ENCODE measurements around the gene HSD17B8.

Gene HSD17B8

DNA sequence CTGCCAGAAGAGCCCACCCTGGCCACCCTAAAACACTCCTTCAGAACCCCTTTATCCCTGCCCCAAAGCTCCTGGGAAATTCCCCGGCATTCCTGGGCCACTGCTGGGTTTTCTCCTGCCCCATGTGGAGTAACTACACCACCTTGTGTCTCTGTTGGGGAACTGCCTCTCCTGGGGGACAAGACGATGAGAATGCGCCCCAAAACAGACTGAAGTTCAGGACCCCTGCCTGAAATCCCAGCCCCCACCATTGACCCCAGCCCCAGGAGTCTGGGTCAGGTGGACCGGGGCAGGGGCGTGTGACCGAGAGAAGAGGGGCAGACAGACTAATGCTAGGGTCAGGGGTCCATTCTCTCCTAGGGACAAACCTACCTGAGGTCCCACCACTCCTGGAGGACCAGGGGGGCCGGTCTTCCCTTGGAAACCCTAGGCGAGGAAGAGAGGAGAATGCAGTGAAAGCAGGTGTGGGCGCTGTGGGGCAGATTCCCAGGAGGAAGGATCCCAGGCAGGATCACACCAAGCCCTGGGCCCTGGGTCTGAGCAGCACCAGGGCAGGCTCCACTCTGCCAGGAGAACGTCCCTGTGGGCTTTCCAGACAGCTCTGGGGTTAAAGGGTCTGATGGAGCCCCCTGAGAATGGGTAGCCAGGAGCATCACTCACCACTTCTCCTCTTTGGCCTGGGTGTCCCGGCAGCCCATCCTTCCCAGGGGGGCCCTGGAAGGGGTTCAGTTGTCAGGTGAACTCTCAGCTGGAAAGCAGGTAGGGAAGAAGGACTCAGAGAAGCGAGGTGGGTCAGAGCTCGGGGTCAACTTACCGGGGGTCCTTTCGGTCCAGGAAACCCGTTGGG is 31.5 kb upstream of the HSD17B8 start:
- Histone ChIP-seq H3K27ac (ENCODE audit: low read length) (no peak overlapping the region), H3K27me3 (ENCODE audit: low read depth, low read length) (no peaks in the 10 kb centered on the region), H3K4me1 (ENCODE audit: control insufficient read depth in 1 of 2, insufficient read depth in 2 of 2, low read length in 2 of 2) (no peaks in the 10 kb centered on the region), H3K36me3 (ENCODE audit: control insufficient read depth in 1 of 2, insufficient read depth in 2 of 2, low read length in 2 of 2) (no peaks in the 10 kb centered on the region), H3K4me3 (ENCODE audit: low read depth in 1 of 2, low read length in 2 of 2) (no peak overlapping the region), H3K9me3 (ENCODE audit: control insufficient read depth in 1 of 2, low read length in 2 of 2) (no peaks in the 10 kb centered on the region)

DNA sequence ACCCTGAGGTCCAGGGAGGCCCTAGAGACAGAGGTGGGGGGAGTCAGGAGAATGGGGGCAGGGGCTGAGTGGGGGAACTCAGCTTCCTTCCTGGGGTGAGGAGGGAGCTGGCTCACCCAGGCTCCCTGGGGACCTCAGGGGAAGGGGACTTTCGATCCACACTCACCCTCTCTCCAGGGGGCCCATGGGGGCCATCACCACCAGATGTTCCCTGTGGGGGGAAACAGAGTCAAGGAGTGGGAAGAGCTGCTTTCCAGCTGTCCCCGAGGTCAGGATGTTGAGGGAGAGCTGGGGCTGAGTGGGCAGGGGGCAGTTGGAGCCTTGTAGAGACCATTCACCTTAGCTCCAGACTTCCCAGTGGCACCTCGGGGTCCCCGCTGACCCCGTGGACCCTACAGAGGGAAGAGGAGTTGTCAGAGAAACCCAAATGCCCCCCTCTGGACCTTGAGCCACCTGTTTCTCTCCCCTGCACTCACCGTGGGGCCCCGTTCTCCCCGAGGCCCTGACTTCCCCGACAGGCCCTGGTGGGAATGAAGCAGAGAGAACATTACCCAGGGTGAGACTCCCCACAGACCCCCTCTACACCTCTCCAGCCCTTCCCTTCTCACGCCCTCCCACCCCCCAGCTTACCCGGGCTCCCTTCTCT is 30.8 kb upstream of the HSD17B8 start:
- Histone ChIP-seq H3K27me3 (ENCODE audit: low read depth, low read length) (no peaks in the 10 kb centered on the region), H3K9me3 (ENCODE audit: control insufficient read depth in 1 of 2, low read length in 2 of 2) (no peaks in the 10 kb centered on the region), H3K27ac (ENCODE audit: low read length) (no peak overlapping the region), H3K4me1 (ENCODE audit: control insufficient read depth in 1 of 2, insufficient read depth in 2 of 2, low read length in 2 of 2) (no peaks in the 10 kb centered on the region), H3K4me3 (ENCODE audit: low read depth in 1 of 2, low read length in 2 of 2) (no peak overlapping the region), H3K36me3 (ENCODE audit: control insufficient read depth in 1 of 2, insufficient read depth in 2 of 2, low read length in 2 of 2) (no peaks in the 10 kb centered on the region)

DNA sequence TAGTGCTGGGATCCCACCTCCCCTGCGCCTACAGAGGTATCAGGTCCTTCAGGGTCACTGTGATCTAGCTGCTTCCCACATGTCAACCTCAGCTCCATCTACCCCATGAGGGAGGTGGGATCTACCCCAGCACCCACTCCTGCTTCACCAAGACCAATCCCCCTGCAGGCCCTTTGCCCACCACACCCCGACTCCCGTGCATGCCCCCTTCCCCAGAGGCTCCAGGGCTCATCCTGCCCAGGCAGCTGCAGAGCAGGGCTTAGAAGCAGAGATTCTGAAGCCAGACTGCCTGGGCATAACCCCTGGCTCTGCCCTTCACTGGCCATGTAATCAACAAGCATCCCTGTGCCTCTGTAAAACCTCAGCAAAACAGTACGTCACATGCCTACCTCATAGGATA is 29.7 kb upstream of the HSD17B8 start:
- no peak overlapping the region for H3K4me3 ChIP-seq (ENCODE audit: low read depth in 1 of 2, low read length in 2 of 2)
- H3K36me3 ChIP-seq (ENCODE audit: control insufficient read depth in 1 of 2, insufficient read depth in 2 of 2, low read length in 2 of 2): no peaks in the 10 kb centered on the region
- no peaks in the 10 kb centered on the region for H3K27me3 ChIP-seq (ENCODE audit: low read depth, low read length)
- H3K4me1 ChIP-seq (ENCODE audit: control insufficient read depth in 1 of 2, insufficient read depth in 2 of 2, low read length in 2 of 2): no peaks in the 10 kb centered on the region
- no peaks in the 10 kb centered on the region for H3K9me3 ChIP-seq (ENCODE audit: control insufficient read depth in 1 of 2, low read length in 2 of 2)
- H3K27ac ChIP-seq (ENCODE audit: low read length): no peak overlapping the region

DNA sequence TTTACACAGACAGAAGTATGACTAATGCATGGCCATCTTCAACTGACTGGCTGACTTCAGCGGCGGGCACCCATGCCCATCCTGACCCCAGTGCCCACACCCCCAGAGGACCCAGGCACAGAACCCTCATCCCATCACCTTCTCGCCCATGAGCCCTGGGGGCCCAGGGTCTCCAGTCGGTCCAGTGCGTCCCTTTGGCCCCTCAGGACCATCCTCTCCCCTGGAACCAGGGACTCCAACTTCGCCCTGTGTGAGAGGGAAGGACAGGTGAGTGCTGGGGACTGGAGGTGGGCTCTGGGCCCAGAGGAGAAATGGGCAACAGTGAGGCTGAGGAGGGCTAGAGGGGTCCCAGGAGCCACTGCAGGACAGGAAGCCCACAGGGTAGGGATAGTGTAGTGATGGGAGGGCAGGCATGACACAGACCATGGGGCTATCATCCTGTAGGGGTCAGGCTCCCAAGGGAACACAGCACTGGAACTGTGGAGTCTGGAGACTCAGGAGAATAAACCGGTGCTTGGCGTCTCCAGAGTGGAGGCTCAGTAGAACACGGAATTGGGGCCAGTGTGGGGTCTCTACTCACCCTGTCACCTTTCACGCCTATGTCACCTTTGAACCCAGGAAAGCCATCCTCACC is 28.9 kb upstream of the HSD17B8 start:
- Histone ChIP-seq H3K4me1 (ENCODE audit: control insufficient read depth in 1 of 2, insufficient read depth in 2 of 2, low read length in 2 of 2) (no peaks in the 10 kb centered on the region), H3K27ac (ENCODE audit: low read length) (no peak overlapping the region), H3K9me3 (ENCODE audit: control insufficient read depth in 1 of 2, low read length in 2 of 2) (no peaks in the 10 kb centered on the region), H3K36me3 (ENCODE audit: control insufficient read depth in 1 of 2, insufficient read depth in 2 of 2, low read length in 2 of 2) (no peaks in the 10 kb centered on the region), H3K4me3 (ENCODE audit: low read depth in 1 of 2, low read length in 2 of 2) (no peak overlapping the region), H3K27me3 (ENCODE audit: low read depth, low read length) (no peaks in the 10 kb centered on the region)

DNA sequence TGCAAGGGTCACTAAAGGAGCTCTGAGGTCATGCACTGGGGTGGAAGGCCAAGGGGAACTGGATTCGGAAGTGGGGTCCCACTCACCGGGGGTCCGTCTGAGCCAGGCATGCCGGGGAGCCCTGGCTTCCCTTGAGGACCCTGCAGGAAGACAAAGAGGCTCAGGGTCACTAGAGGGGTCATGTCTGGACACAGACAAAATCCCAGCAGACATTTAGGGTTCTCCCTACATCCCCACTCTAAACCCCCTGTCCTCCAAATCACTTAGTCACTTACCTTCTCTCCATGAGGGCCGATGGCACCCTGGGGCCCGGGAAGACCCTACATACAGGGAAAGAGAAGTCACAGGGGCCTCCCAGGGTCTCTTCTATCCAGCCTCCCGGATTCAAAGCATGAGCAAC is 27.5 kb upstream of the HSD17B8 start:
- no peak overlapping the region for H3K27ac ChIP-seq (ENCODE audit: low read length)
- no peaks in the 10 kb centered on the region for H3K36me3 ChIP-seq (ENCODE audit: control insufficient read depth in 1 of 2, insufficient read depth in 2 of 2, low read length in 2 of 2)
- H3K9me3 ChIP-seq (ENCODE audit: control insufficient read depth in 1 of 2, low read length in 2 of 2): no peaks in the 10 kb centered on the region
- no peak overlapping the region for H3K4me3 ChIP-seq (ENCODE audit: low read depth in 1 of 2, low read length in 2 of 2)
- H3K4me1 ChIP-seq (ENCODE audit: control insufficient read depth in 1 of 2, insufficient read depth in 2 of 2, low read length in 2 of 2): no peaks in the 10 kb centered on the region
- H3K27me3 ChIP-seq (ENCODE audit: low read depth, low read length): no peaks in the 10 kb centered on the region

DNA sequence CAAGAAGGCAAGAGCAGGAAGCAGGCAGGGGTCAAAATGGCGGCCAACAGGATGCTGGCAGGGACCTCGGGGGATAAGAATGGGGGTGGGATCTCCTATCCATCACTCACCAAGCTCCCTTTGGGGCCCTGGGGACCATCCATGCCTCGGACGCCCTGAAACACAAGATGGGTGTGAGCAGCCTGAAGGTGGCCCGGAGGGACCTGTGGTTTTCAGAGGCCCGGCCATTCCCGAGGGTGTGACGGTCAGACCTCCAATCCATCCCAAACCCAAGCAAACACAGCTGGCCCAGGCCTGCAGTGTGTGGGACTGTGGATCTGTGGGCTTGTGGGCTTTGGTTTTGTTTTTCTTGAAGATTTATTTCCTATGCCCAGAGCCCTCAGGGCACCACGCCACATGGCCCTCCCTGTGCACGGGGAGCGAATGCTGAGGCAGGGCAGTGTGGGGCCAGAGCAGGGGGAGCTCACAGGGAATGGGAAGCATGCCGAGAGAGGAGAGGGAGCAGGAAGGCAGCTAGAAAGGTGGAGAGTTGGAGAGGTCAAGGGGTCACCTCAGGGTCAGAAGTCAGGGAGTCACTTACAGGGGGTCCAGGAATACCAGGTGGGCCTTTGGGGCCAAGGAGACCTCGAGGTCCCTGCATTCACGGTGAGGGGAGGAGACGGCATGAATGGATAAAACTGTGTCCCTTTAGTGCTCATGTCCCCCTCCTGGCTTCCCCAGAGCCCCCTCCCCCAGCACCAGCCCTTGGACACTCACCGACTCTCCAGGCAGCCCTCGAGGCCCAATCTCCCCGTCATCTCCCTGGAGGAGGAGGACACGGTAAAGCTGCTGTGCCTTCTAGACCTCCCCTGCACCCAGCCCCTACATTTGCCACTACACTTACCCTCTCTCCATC is 26.7 kb upstream of the HSD17B8 start:
- Histone ChIP-seq H3K27me3 (ENCODE audit: low read depth, low read length) (no peaks in the 10 kb centered on the region), H3K9me3 (ENCODE audit: control insufficient read depth in 1 of 2, low read length in 2 of 2) (no peaks in the 10 kb centered on the region), H3K4me1 (ENCODE audit: control insufficient read depth in 1 of 2, insufficient read depth in 2 of 2, low read length in 2 of 2) (no peaks in the 10 kb centered on the region), H3K27ac (ENCODE audit: low read length) (no peak overlapping the region), H3K4me3 (ENCODE audit: low read depth in 1 of 2, low read length in 2 of 2) (no peak overlapping the region), H3K36me3 (ENCODE audit: control insufficient read depth in 1 of 2, insufficient read depth in 2 of 2, low read length in 2 of 2) (no peaks in the 10 kb centered on the region)

DNA sequence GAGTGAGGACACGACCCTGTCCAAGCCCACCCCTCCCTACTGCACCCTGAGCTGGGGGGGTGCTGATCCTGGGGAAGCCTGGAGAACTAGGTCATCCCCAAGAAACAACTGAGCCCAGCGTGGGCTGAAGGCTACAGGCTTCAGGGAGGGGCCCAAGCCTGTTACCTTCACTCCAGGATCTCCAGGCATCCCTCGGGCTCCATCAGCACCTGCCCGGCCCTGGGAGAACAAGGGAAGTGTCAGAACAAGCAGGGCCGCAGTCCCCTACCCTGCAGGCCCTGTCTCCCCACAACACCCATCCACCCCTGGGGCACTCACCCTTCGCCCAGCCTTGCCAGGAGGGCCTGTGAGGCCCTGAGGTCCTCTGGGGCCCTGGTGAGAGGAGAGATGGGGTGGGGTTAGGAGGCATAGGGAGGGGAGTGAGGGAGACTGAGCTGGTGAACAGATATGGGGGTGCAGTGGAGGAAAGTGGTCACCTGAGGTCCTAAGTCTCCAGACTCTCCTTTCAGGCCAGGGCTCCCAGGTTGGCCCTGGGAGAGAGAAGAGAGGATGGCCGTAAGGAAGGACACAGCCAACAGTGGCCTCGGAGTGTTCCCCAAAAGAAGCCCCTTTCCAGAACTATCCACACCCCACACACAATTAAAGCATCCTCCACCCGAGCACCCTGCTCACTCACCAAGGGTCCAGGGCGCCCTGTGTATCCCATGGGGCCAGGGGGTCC is 25.5 kb upstream of the HSD17B8 start:
- Histone ChIP-seq H3K4me3 (ENCODE audit: low read depth in 1 of 2, low read length in 2 of 2) (no peak overlapping the region), H3K4me1 (ENCODE audit: control insufficient read depth in 1 of 2, insufficient read depth in 2 of 2, low read length in 2 of 2) (no peaks in the 10 kb centered on the region), H3K9me3 (ENCODE audit: control insufficient read depth in 1 of 2, low read length in 2 of 2) (no peaks in the 10 kb centered on the region), H3K27me3 (ENCODE audit: low read depth, low read length) (no peaks in the 10 kb centered on the region), H3K36me3 (ENCODE audit: control insufficient read depth in 1 of 2, insufficient read depth in 2 of 2, low read length in 2 of 2) (no peaks in the 10 kb centered on the region), H3K27ac (ENCODE audit: low read length) (no peak overlapping the region)

DNA sequence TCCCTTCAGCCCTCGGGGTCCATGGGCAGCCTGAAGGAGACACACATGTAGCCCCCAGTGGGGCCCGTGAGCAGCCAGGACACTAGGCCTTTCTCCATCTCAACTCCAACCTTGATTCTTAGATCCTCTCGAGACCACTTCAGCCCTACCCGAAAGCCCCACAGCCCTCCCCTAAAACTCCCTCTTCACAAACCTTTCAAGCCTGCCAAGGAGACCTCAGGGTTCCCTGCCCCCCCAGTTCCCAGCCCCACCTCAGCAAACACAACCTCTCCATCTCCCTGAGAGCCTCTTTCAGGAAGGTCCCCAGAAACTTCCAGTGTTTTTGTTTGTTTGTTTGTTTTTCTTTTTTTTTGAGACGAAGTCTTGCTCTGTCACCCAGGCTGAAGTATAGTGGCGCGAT is 23.3 kb upstream of the HSD17B8 start:
- H3K36me3 ChIP-seq (ENCODE audit: control insufficient read depth in 1 of 2, insufficient read depth in 2 of 2, low read length in 2 of 2): no peaks in the 10 kb centered on the region
- H3K27me3 ChIP-seq (ENCODE audit: low read depth, low read length): no peaks in the 10 kb centered on the region
- H3K4me1 ChIP-seq (ENCODE audit: control insufficient read depth in 1 of 2, insufficient read depth in 2 of 2, low read length in 2 of 2): no peaks in the 10 kb centered on the region
- no peak overlapping the region for H3K4me3 ChIP-seq (ENCODE audit: low read depth in 1 of 2, low read length in 2 of 2)
- no peak overlapping the region for H3K27ac ChIP-seq (ENCODE audit: low read length)
- no peaks in the 10 kb centered on the region for H3K9me3 ChIP-seq (ENCODE audit: control insufficient read depth in 1 of 2, low read length in 2 of 2)

DNA sequence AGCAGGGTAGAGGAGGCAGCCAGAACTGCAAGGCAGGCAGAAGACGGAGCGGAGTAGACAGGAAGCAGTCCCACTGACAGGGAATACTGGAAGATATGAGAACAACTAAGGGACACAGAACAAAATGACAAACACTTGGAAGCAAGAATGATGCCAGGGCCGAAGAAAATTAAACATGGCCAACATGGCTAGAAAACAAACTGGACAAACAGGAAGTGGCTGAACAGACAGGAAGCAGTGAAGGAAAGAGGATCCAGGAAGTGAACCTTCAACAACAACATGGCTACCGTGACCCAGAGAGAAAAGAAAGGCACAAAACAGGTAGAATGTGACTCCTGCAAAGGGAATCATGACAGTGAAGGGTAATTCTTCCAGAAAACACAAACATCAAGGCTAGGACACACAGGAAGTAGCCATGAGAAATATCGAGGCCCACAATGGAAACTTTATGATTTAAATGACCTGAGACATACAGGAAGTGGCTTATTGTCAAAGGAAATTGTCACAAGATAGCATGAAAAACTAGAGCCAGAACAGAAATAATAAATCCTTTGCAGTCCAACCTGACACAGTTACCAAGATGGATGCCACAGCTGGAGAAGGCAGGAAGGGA is 21.3 kb upstream of the HSD17B8 start:
- H3K4me3 ChIP-seq (ENCODE audit: low read depth in 1 of 2, low read length in 2 of 2): no peak overlapping the region
- H3K27me3 ChIP-seq (ENCODE audit: low read depth, low read length): no peaks in the 10 kb centered on the region
- H3K27ac ChIP-seq (ENCODE audit: low read length): no peak overlapping the region
- H3K4me1 ChIP-seq (ENCODE audit: control insufficient read depth in 1 of 2, insufficient read depth in 2 of 2, low read length in 2 of 2): no peaks in the 10 kb centered on the region
- no peaks in the 10 kb centered on the region for H3K36me3 ChIP-seq (ENCODE audit: control insufficient read depth in 1 of 2, insufficient read depth in 2 of 2, low read length in 2 of 2)
- H3K9me3 ChIP-seq (ENCODE audit: control insufficient read depth in 1 of 2, low read length in 2 of 2): no peaks in the 10 kb centered on the region

DNA sequence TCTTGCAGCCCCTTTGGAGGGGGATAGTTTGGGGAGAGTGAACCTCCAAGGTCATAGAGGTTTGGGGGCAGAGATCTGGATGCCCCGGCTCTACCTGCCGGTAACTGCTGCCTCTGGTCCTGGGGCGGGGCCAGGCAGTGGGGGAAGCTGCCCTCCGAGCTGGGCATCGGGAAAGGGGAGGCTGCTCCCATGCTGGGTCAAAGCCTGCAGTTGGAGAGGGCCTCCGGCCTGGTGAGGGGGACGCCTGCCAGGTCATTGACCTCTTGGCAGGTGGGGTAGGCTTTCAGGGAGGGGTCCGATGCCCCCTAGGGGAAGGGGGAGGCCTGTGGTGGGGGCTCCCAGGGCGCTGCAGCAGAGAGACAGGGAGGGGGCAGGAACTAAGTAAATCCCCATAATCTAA is 19.3 kb upstream of the HSD17B8 start:
- Histone ChIP-seq H3K27ac (ENCODE audit: low read length) (no peak overlapping the region), H3K27me3 (ENCODE audit: low read depth, low read length) (peaks cover 4% of the 10 kb centered on the region), H3K9me3 (ENCODE audit: control insufficient read depth in 1 of 2, low read length in 2 of 2) (no peaks in the 10 kb centered on the region), H3K4me3 (ENCODE audit: low read depth in 1 of 2, low read length in 2 of 2) (no peak overlapping the region), H3K36me3 (ENCODE audit: control insufficient read depth in 1 of 2, insufficient read depth in 2 of 2, low read length in 2 of 2) (no peaks in the 10 kb centered on the region), H3K4me1 (ENCODE audit: control insufficient read depth in 1 of 2, insufficient read depth in 2 of 2, low read length in 2 of 2) (no peaks in the 10 kb centered on the region)
